GM18520 (cell line): ENCODE results near the gene ARHGAP29.

ENCODE experiments used
- ATAC-seq: cut with Tn5 transposase; IDR thresholded peaks from one replicate; pipeline ENCODE4 v1.9.1; 2021; ENCODE audit not compliant: unreplicated experiment

The ARHGAP29 gene

GRCh38 chr1:94237291-94238226, at the start of gene ARHGAP29:
ARHGAP29 (minus strand) TSS chr1:94237584; CDS start chr1:94231611, 5,973 bp downstream.
- ATAC-seq: peak; percentile 38

- ATAC-seq: no peak
Observed at GRCh38 chr1:94286864-94287437, 49.6 kb upstream of the ARHGAP29 start.

- no peak for ATAC-seq
Observed at GRCh38 chr1:94285031-94285654, 47.8 kb upstream of the ARHGAP29 start.

- peak; percentile 72 for ATAC-seq
Observed at GRCh38 chr1:94284476-94284875, 47.1 kb upstream of the ARHGAP29 start.

- ATAC-seq: no peak
Observed at GRCh38 chr1:94283462-94283861, 46.1 kb upstream of the ARHGAP29 start.

- no peak for ATAC-seq
Observed at GRCh38 chr1:94282143-94282711, 44.8 kb upstream of the ARHGAP29 start.

- no peak for ATAC-seq
Observed at GRCh38 chr1:94281361-94282142, 44.2 kb upstream of the ARHGAP29 start.

- no peak for ATAC-seq
Observed at GRCh38 chr1:94280541-94280940, 43.2 kb upstream of the ARHGAP29 start.

- ATAC-seq: no peak
Observed at GRCh38 chr1:94279462-94279861, 42.1 kb upstream of the ARHGAP29 start.

- no peak for ATAC-seq
Observed at GRCh38 chr1:94279038-94279437, 41.7 kb upstream of the ARHGAP29 start.

GRCh38 chr1:94276988-94277434, 39.6 kb upstream of the ARHGAP29 start:
- no peak for ATAC-seq

GRCh38 chr1:94275083-94275482, 37.7 kb upstream of the ARHGAP29 start:
- no peak for ATAC-seq

- no peak for ATAC-seq
Observed at GRCh38 chr1:94274561-94274960, 37.2 kb upstream of the ARHGAP29 start.

GRCh38 chr1:94273111-94273510, 35.7 kb upstream of the ARHGAP29 start:
- ATAC-seq: no peak

GRCh38 chr1:94272388-94272787, 35.0 kb upstream of the ARHGAP29 start:
- no peak for ATAC-seq

GRCh38 chr1:94271373-94271772, 34.0 kb upstream of the ARHGAP29 start:
- no peak for ATAC-seq

- ATAC-seq: no peak
Observed at GRCh38 chr1:94270801-94271203, 33.4 kb upstream of the ARHGAP29 start.

- no peak for ATAC-seq
Observed at GRCh38 chr1:94269921-94270320, 32.5 kb upstream of the ARHGAP29 start.

GRCh38 chr1:94265906-94266305, 28.5 kb upstream of the ARHGAP29 start:
- no peak for ATAC-seq

GRCh38 chr1:94265011-94265422, 27.6 kb upstream of the ARHGAP29 start:
- no peak for ATAC-seq
